Measurements from ENCODE around the gene CD19.
"Not testable (repeated sequence)": the region's sequence is repeated elsewhere in the genome, so short reads cannot be mapped to it uniquely, and the experiment has no call there.

CD19 gene

GRCh38 chr16:28931801-28932225, at the start of gene CD19:
Gene CD19, plus strand, starts transcription at chr16:28931971. Its CDS starts 30 bp downstream, at chr16:28932001.
- no peak for DNase-seq

GRCh38 chr16:28882551-28883160, 49.1 kb upstream of the CD19 start:
- DNase-seq: no peak

GRCh38 chr16:28883221-28883996, 48.4 kb upstream of the CD19 start:
- DNase-seq: no peak

- no peak for DNase-seq
Measured at GRCh38 chr16:28884045-28884444, 47.7 kb upstream of the CD19 start.

GRCh38 chr16:28886945-28887344, 44.8 kb upstream of the CD19 start:
- no peak for DNase-seq

- DNase-seq: not testable (repeated sequence)
Measured at GRCh38 chr16:28890355-28890754, 41.4 kb upstream of the CD19 start.

- DNase-seq: no peak
Measured at GRCh38 chr16:28891964-28892890, 39.5 kb upstream of the CD19 start.

GRCh38 chr16:28893291-28893690, 38.5 kb upstream of the CD19 start:
- no peak for DNase-seq

- no peak for DNase-seq
Measured at GRCh38 chr16:28895609-28896008, 36.2 kb upstream of the CD19 start.

GRCh38 chr16:28897826-28898225, 33.9 kb upstream of the CD19 start:
- DNase-seq: no peak

- no peak for DNase-seq
Measured at GRCh38 chr16:28898266-28898665, 33.5 kb upstream of the CD19 start.

GRCh38 chr16:28898942-28899341, 32.8 kb upstream of the CD19 start:
- DNase-seq: no peak

- DNase-seq: no peak
Measured at GRCh38 chr16:28899882-28900590, 31.7 kb upstream of the CD19 start.

- no peak for DNase-seq
Measured at GRCh38 chr16:28900601-28901000, 31.2 kb upstream of the CD19 start.

GRCh38 chr16:28901862-28902261, 29.9 kb upstream of the CD19 start:
- DNase-seq: no peak

- no peak for DNase-seq
Measured at GRCh38 chr16:28902909-28903308, 28.9 kb upstream of the CD19 start.

GRCh38 chr16:28903344-28904042, 28.3 kb upstream of the CD19 start:
- DNase-seq: no peak

- no peak for DNase-seq
Measured at GRCh38 chr16:28904363-28904762, 27.4 kb upstream of the CD19 start.

- DNase-seq: no peak
Measured at GRCh38 chr16:28904828-28905227, 26.9 kb upstream of the CD19 start.

GRCh38 chr16:28905229-28905754, 26.5 kb upstream of the CD19 start:
- DNase-seq: no peak

- no peak for DNase-seq
Measured at GRCh38 chr16:28905800-28906372, 25.9 kb upstream of the CD19 start.

Data from stimulated activated CD4-positive, alpha-beta T cell treated with anti-CD3 and anti-CD28 coated beads, Interleukin-12 subunit alpha, Interleukin-12 subunit beta, amount 100 ng/mL, for 4 hours (primary cell).